ENCODE measurements around the gene STK32B. TPM values are rescaled to one million over a fixed set of nuclear protein-coding genes. Genes with fewer than 3 reads are reported as not detected.

Gene STK32B
- total and polyA plus RNA-seq, 12 donors, result 0.16 to 6.8 (median 0.52) TPM

GRCh38 chr4:5199912-5200311 is 148.6 kb downstream of the STK32B start:
- intact Hi-C loops (cut with DNase I), result no loop called here
- TF ChIP-seq POLR2A (IDR thresholded peaks at IDR 0.05), result no peak
- no peak for TF ChIP-seq CTCF (IDR thresholded peaks at IDR 0.05)
- H3K27me3 ChIP-seq, result no peaks in the 10 kb centered on the region
- H3K36me3 ChIP-seq (replicated peaks in 1 of 2), result no peaks in the 10 kb centered on the region
- H3K4me3 ChIP-seq, result no peak overlapping the region
- no peaks in the 10 kb centered on the region for H3K4me1 ChIP-seq (replicated peaks in 1 of 2)
- H3K27ac ChIP-seq, result no peak overlapping the region
- WGBS, 4 donors, result 44 to 62% (median 55%) methylated on average over 2 of the region's 2 CpGs
- H3K9me3 ChIP-seq (replicated peaks in 1 of 3), result no peaks in the 10 kb centered on the region
- no peak for DNase-seq

GRCh38 chr4:5200513-5200912 is 149.2 kb downstream of the STK32B start:
- intact Hi-C loops (cut with DNase I), result no loop called here
- Histone ChIP-seq H3K4me1 (replicated peaks in 1 of 2) (no peaks in the 10 kb centered on the region), H3K9me3 (replicated peaks in 1 of 3) (no peaks in the 10 kb centered on the region), H3K4me3 (no peak overlapping the region), H3K36me3 (replicated peaks in 1 of 2) (no peaks in the 10 kb centered on the region), H3K27ac (no peak overlapping the region), H3K27me3 (no peaks in the 10 kb centered on the region)
- TF ChIP-seq CTCF (IDR thresholded peaks at IDR 0.05) (no peak), POLR2A (IDR thresholded peaks at IDR 0.05) (no peak)
- DNase-seq, result no peak
- 80 to 91% (median 84%) methylated on average over 3 of the region's 3 CpGs for whole genome bisulfite sequencing, 4 donors

- intact Hi-C loops (cut with DNase I), result no loop called here
- no peaks in the 10 kb centered on the region for H3K4me1 ChIP-seq (replicated peaks in 1 of 2)
- no peak overlapping the region for H3K4me3 ChIP-seq
- no peak for TF ChIP-seq POLR2A (IDR thresholded peaks at IDR 0.05)
- TF ChIP-seq CTCF (IDR thresholded peaks at IDR 0.05), result no peak
- no peaks in the 10 kb centered on the region for H3K9me3 ChIP-seq (replicated peaks in 1 of 3)
- DNase-seq, result no peak
- 57 to 78% (median 63%) methylated on average over 7 of the region's 7 CpGs for WGBS, 4 donors
- H3K27me3 ChIP-seq, result no peaks in the 10 kb centered on the region
- H3K36me3 ChIP-seq (replicated peaks in 1 of 2), result no peaks in the 10 kb centered on the region
- no peak overlapping the region for H3K27ac ChIP-seq
These were observed 152.2 kb downstream of the STK32B start for GRCh38 chr4:5203309-5203992.

GRCh38 chr4:5203993-5204310 is 152.7 kb downstream of the STK32B start:
- Histone ChIP-seq H3K4me1 (replicated peaks in 1 of 2) (no peaks in the 10 kb centered on the region), H3K4me3 (no peak overlapping the region), H3K27me3 (no peaks in the 10 kb centered on the region), H3K36me3 (replicated peaks in 1 of 2) (no peaks in the 10 kb centered on the region), H3K27ac (no peak overlapping the region), H3K9me3 (replicated peaks in 1 of 3) (no peaks in the 10 kb centered on the region)
- TF ChIP-seq CTCF (IDR thresholded peaks at IDR 0.05), result no peak
- TF ChIP-seq POLR2A (IDR thresholded peaks at IDR 0.05), result no peak
- no peak for DNase-seq
- 63 to 74% (median 67%) methylated on average over 3 of the region's 3 CpGs for WGBS, 4 donors
- intact Hi-C loops (cut with DNase I), result no loop called here
